Activated effector memory CD4-positive, alpha-beta T cell treated with Interleukin-2 at 50 U/mL for 16 hours (primary cell): Measurements from ENCODE around the gene LPGAT1.

ENCODE experiments used
- DNase-seq: peaks from one replicate; pipeline ENCODE4 v3.0.0-alpha.2; 2020

The LPGAT1 gene

GRCh38 chr1:211761400-211761799 lies 69.2 kb downstream of the LPGAT1 start:
- no peak for DNase-seq

- DNase-seq, result no peak
These were observed 74.0 kb downstream of the LPGAT1 start for GRCh38 chr1:211756471-211757020.

GRCh38 chr1:211753649-211754251 lies 76.8 kb downstream of the LPGAT1 start:
- DNase-seq, result no peak

GRCh38 chr1:211752951-211753486 lies 77.5 kb downstream of the LPGAT1 start:
- no peak for DNase-seq

GRCh38 chr1:211752317-211752716 lies 78.2 kb downstream of the LPGAT1 start:
- no peak for DNase-seq

GRCh38 chr1:211751438-211751837 lies 79.1 kb downstream of the LPGAT1 start:
- DNase-seq, result no peak

- no peak for DNase-seq
These were observed 80.0 kb downstream of the LPGAT1 start for GRCh38 chr1:211750599-211750998.

GRCh38 chr1:211749251-211749650 lies 81.3 kb downstream of the LPGAT1 start:
- DNase-seq, result no peak

- DNase-seq, result no peak
These were observed 81.8 kb downstream of the LPGAT1 start for GRCh38 chr1:211748810-211749209.

- DNase-seq, result no peak
These were observed 87.6 kb downstream of the LPGAT1 start for GRCh38 chr1:211742889-211743529.

- no peak for DNase-seq
These were observed 88.3 kb downstream of the LPGAT1 start for GRCh38 chr1:211742272-211742671.

- DNase-seq, result no peak
These were observed 88.8 kb downstream of the LPGAT1 start for GRCh38 chr1:211741788-211742187.

GRCh38 chr1:211741116-211741515 lies 89.4 kb downstream of the LPGAT1 start:
- DNase-seq, result no peak

GRCh38 chr1:211739671-211740411 lies 90.7 kb downstream of the LPGAT1 start:
- no peak for DNase-seq

GRCh38 chr1:211738691-211739301 lies 91.8 kb downstream of the LPGAT1 start:
- DNase-seq, result no peak

GRCh38 chr1:211738096-211738690 lies 92.4 kb downstream of the LPGAT1 start:
- DNase-seq, result no peak

GRCh38 chr1:211737115-211738035 lies 93.2 kb downstream of the LPGAT1 start:
- no peak for DNase-seq

- DNase-seq, result no peak
These were observed 94.1 kb downstream of the LPGAT1 start for GRCh38 chr1:211736351-211736915.

GRCh38 chr1:211735208-211736170 lies 95.1 kb downstream of the LPGAT1 start:
- DNase-seq, result no peak

- DNase-seq, result no peak
These were observed 95.8 kb downstream of the LPGAT1 start for GRCh38 chr1:211734791-211735190.
